ENCODE data around the gene SNX1. TPM values are rescaled to one million over a fixed set of nuclear protein-coding genes. Genes with fewer than 3 reads are reported as not detected.
"Not testable (repeated sequence)": the region's sequence is repeated elsewhere in the genome, so short reads cannot be mapped to it uniquely, and the experiment has no call there.

The SNX1 gene
- total and polyA plus RNA-seq, 9 donors = 51.5 to 139 (median 125) TPM

DNA sequence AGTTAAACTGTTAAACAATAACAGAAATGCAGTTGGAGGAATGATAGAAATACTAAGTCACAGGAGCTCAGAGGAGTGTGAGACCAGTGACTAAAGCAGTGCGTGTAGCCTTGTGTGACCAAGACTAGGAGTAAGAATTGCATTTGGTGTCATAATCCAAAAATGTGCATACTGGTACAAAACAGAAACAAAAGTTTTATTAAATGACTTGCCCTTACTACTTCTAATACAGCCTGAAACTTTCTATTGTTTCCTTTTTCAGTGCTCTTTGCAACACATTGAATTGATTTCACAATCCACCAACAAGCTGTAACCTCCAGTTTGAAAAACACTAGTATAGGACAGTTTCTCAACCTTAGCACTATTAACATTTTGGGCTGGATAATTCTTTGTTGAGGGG, 17.1 kb downstream of the SNX1 start:
- DNase-seq = no peak
- H3K4me3 ChIP-seq = no peak overlapping the region
- H3K27ac ChIP-seq = no peak overlapping the region
- intact Hi-C loops (cut with DNase I) = no loop called here
- peaks cover 8% of the 10 kb centered on the region for H3K4me1 ChIP-seq (ENCODE audit: insufficient read depth)
- no peaks in the 10 kb centered on the region for H3K36me3 ChIP-seq
- no peaks in the 10 kb centered on the region for H3K27me3 ChIP-seq
- WGBS, 3 donors = 85 to 94% (median 93%) methylated on average over 1 of the region's 1 CpG
- TF ChIP-seq EP300 (IDR thresholded peaks at IDR 0.05) (no peak), POLR2A (IDR thresholded peaks at IDR 0.05) (no peak)
- TF ChIP-seq, protein P1, sequence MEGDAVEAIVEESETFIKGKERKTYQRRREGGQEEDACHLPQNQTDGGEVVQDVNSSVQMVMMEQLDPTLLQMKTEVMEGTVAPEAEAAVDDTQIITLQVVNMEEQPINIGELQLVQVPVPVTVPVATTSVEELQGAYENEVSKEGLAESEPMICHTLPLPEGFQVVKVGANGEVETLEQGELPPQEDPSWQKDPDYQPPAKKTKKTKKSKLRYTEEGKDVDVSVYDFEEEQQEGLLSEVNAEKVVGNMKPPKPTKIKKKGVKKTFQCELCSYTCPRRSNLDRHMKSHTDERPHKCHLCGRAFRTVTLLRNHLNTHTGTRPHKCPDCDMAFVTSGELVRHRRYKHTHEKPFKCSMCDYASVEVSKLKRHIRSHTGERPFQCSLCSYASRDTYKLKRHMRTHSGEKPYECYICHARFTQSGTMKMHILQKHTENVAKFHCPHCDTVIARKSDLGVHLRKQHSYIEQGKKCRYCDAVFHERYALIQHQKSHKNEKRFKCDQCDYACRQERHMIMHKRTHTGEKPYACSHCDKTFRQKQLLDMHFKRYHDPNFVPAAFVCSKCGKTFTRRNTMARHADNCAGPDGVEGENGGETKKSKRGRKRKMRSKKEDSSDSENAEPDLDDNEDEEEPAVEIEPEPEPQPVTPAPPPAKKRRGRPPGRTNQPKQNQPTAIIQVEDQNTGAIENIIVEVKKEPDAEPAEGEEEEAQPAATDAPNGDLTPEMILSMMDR (IDR thresholded peaks at IDR 0.05) = no peak
- H3K9me3 ChIP-seq = no peaks in the 10 kb centered on the region

DNA sequence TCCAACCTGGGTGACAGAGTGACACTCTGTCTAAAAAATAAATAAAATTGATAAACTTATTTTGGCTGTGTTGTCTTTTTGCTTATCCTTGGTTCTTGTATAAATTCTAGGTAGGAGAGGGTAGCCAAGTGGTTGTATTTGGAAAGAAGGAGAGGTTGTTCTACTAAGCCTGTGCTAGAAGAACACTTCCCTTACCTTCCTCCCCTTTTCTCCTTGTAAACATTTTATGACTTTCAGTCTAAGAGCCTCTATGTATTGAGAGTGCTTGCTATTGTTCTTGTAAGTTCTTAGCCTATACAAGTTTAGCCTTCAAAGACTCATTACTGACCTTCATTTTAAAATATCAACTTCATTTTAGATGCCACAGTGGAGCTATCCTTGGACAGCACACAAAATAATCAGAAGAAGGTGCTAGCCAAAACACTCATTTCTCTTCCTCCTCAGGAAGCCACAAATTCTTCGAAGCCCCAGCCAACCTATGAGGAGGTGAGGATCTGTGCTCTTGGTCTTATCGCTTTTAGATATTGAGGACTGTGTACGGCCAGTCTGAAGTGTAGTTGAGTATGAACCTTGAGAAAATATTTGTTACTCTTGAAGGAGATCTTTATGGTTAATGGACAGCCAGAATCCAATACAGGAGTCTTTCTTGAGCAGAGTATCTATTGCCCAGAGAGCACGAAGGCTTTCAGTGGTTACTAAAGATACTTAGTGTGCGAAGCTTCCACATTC, 22.1 kb downstream of the SNX1 start:
- no peak overlapping the region for H3K27ac ChIP-seq
- 80 to 90% (median 83%) methylated on average over 5 of the region's 5 CpGs for WGBS, 3 donors
- no peaks in the 10 kb centered on the region for H3K36me3 ChIP-seq
- H3K4me3 ChIP-seq = no peak overlapping the region
- H3K9me3 ChIP-seq = no peaks in the 10 kb centered on the region
- H3K4me1 ChIP-seq (ENCODE audit: insufficient read depth) = peaks cover 3% of the 10 kb centered on the region
- intact Hi-C loops (cut with DNase I) = no loop called here
- no peak for DNase-seq
- no peaks in the 10 kb centered on the region for H3K27me3 ChIP-seq
- TF ChIP-seq, protein P1 (IDR thresholded peaks at IDR 0.05) = no peak
- no peak for TF ChIP-seq POLR2A (IDR thresholded peaks at IDR 0.05)
- no peak for TF ChIP-seq EP300 (IDR thresholded peaks at IDR 0.05)

DNA sequence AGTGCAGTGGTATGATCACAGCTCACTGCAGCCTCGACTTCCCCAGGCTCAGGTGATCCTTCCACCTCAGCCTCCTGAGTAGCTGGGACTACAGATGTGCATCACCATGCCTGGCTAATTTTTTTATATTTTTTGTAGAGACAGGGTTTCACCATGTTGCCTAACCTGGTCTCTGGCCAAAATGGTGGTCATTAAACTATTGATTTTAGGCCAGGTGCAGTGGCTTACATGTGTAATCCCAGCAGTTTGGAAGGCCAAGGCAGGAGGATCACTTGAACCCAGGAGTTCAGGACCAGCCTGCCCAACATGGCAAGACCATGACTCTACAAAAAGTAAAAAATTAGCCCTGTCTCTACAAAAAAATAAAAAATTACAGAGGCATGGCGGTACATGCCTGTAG, 24.5 kb downstream of the SNX1 start:
- H3K27ac ChIP-seq; DNase-seq; H3K27me3 ChIP-seq; H3K4me1 ChIP-seq (ENCODE audit: insufficient read depth); intact Hi-C loops (cut with DNase I); H3K36me3 ChIP-seq; H3K4me3 ChIP-seq; H3K9me3 ChIP-seq: not testable (repeated sequence)
- 95 to 99% (median 98%) methylated on average over 2 of the region's 2 CpGs for WGBS, 3 donors

DNA sequence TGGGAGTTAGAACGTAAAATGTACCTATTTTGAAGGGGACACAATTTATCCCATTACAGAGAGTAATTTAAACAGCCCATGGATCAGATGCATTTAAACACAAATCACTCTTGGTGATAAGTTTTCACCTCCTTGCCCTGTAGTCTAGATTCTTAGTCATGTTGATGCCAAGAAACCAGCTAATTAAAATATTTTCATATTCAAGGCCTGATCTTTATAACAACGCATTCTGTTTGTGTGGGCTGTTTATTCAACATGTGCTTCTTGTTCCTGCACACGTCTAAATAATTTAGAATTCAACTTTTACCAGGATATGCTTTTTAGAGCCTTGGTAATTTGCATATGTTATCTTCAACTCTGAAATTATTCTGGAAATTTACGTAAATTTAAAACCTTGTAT, 25.8 kb downstream of the SNX1 start:
- Histone ChIP-seq H3K27ac (no peak overlapping the region), H3K4me3 (no peak overlapping the region), H3K4me1 (ENCODE audit: insufficient read depth) (peaks cover 3% of the 10 kb centered on the region), H3K27me3 (no peaks in the 10 kb centered on the region), H3K36me3 (no peaks in the 10 kb centered on the region), H3K9me3 (no peaks in the 10 kb centered on the region)
- TF ChIP-seq, protein P1 (IDR thresholded peaks at IDR 0.05) = no peak
- TF ChIP-seq EP300 (IDR thresholded peaks at IDR 0.05) (no peak), POLR2A (IDR thresholded peaks at IDR 0.05) (no peak)
- intact Hi-C loops (cut with DNase I) = no loop called here
- DNase-seq = no peak
- WGBS, 3 donors = 19 to 50% (median 35%) methylated on average over 4 of the region's 4 CpGs

- H3K9me3 ChIP-seq = no peaks in the 10 kb centered on the region
- H3K4me1 ChIP-seq (ENCODE audit: insufficient read depth) = peaks cover 3% of the 10 kb centered on the region
- TF ChIP-seq EP300 (IDR thresholded peaks at IDR 0.05) = no peak
- TF ChIP-seq, protein P1 (IDR thresholded peaks at IDR 0.05) = no peak
- H3K27me3 ChIP-seq = no peaks in the 10 kb centered on the region
- intact Hi-C loops (cut with DNase I) = no loop called here
- H3K4me3 ChIP-seq = no peak overlapping the region
- H3K27ac ChIP-seq = no peak overlapping the region
- DNase-seq = no peak
- no peaks in the 10 kb centered on the region for H3K36me3 ChIP-seq
- 25 to 35% (median 30%) methylated on average over 1 of the region's 1 CpG for WGBS, 3 donors
Observed at GRCh38 chr15:64122444-64122843, 26.7 kb downstream of the SNX1 start.
